ENCODE results near the gene POLR1G.
"Not testable (repeated sequence)": the region's sequence is repeated elsewhere in the genome, so short reads cannot be mapped to it uniquely, and the experiment has no call there.

Gene POLR1G

GRCh38 chr19:45423033-45423588, 16.7 kb downstream of the POLR1G start:
- no peak for DNase-seq

GRCh38 chr19:45423589-45424190, 17.2 kb downstream of the POLR1G start, which contains the start of gene ERCC1:
ERCC1 (minus strand) TSS chr19:45423917; CDS start chr19:45423374, 543 bp downstream.
- DNase-seq: peak; percentile 82

GRCh38 chr19:45424191-45425058, 18.0 kb downstream of the POLR1G start:
- DNase-seq: peak; percentile 21

- DNase-seq: no peak
These were observed 22.2 kb downstream of the POLR1G start for GRCh38 chr19:45428384-45429231.

- DNase-seq: not testable (repeated sequence)
These were observed 23.5 kb downstream of the POLR1G start for GRCh38 chr19:45429896-45430295.

GRCh38 chr19:45431008-45431407, 24.6 kb downstream of the POLR1G start:
- DNase-seq: not testable (repeated sequence)

GRCh38 chr19:45432543-45432942, 26.1 kb downstream of the POLR1G start:
- DNase-seq: not testable (repeated sequence)

DNA sequence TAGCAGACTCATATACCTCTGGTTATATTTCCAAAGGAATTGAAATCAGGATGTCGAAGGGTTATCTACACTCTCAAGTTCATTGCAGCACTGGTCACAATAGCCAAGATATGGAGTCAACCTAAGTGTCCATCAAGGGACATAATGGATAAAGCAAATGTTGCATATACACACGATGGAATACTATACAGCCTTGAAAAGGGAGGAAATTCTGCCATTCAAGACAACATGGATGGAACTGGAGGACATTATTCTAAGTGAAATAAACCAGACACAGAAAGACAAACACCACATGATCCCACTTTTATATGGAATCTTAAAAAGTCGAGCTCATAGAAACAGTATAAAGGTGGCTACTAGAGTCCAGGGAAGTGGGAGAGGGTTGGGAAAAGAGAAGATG, 30.9 kb downstream of the POLR1G start:
- DNase-seq: no peak

GRCh38 chr19:45439190-45439568, 32.7 kb downstream of the POLR1G start:
- no peak for DNase-seq

DNA sequence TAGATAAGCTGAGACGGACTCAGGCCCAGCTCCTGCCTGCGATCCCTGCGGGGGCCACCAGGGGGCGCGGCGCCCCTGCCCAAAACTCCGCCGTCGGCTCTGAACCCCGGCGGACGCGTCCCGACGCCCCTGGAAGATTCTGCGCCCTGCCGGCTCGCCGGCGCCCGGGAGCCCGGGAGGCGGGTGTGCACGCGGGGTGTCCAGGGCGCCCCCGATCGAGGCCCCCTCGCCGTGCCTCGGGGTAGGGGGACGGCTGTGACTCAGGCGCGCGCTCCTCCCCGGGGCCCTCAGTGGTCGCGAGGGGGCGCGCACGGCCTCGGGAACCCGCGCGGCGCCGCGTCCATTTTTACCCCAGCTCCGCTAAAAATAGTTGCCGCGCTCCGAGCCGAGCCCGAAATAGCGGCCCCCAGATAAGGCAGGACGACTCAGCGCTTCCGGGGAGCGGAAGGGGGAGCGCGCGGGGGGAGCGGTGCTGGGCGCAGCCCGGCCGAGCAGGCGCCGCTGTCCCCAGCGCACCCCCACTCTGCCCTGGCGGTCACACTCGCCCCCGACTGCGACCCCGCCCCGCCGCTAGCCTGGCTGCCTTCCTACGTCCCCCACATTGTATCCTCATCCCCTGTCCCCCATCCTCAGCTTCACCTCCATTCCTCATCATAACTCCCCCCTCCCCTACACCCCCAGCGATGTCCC, 33.3 kb downstream of the POLR1G start:
- peak; percentile 68 for DNase-seq

GRCh38 chr19:45440259-45440638, 33.8 kb downstream of the POLR1G start:
- DNase-seq: no peak

GRCh38 chr19:45440873-45441654, 34.6 kb downstream of the POLR1G start:
- no peak for DNase-seq

- no peak for DNase-seq
These were observed 35.9 kb downstream of the POLR1G start for GRCh38 chr19:45442408-45442777.

DNA sequence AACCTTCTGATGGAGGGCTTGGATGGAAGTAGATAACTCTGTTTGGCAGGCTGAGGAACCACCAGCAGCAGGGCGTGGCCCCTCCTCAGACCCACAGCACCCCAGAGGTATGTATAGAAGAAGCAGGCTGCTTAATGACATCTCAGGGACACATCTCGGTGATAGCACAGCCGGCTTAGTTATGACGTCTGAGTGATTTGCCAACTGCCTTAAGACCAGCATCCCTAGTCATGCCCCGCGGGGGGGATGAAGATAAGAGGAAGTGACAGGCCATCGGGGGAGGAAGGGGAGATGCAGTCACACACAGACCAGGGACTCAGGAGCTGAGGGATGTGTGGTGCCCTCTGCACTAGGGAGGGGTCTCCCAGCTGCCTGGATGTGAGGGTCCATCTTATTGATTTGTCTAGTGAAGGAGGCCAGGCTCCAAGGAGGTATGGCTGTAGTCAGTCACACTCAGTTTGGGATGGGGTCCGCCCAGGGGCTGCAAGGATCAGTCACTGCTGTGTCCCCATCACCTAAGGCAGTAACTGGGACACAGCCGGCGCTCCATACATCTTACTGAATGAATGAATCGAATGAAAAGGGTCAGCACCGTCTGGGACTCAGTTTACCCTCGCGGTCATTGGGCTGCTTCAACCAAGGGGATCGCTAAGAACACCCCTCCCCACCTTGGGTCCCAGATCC, 36.5 kb downstream of the POLR1G start:
- peak; percentile 70 for DNase-seq

- DNase-seq: no peak
These were observed 37.2 kb downstream of the POLR1G start for GRCh38 chr19:45443462-45444317.

GRCh38 chr19:45444318-45445041, 38.0 kb downstream of the POLR1G start:
- DNase-seq: no peak

DNA sequence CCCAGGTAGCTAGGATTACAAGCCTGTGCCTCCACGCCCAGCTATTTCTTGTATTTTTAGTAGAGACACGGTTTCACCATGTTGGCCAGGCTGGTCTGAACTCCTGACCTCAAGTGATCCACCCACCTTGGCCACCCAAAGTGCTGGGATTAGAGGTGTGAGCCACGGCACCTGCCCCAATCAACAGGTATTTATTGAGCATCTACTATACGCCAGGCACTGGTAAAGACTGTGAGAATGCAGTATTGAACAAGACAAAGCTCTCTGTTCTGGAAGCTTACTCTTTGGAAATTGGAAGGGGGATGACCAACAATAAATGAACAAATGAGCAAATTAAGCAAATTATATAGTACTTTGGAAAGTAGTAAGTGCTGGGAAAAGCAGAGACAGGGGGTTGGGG, 38.7 kb downstream of the POLR1G start:
- no peak for DNase-seq

DNA sequence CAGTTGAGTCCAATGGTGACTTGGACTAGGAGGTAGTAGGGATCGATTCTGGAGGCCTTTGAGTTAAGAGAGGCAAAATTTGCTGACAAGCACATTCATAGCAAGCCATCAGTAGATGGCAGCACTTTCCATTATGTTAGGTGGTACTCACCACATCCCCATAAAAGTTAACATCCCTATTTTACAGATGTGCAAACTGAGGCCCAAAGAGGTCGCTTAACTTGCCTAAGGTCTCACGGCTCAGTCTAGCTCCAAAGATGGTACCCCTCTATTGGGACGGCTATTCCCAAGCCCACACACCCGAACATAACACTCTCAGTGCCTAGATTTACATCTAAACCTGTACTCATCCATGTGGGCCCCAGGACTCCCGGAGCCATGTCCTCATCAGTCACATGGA, 39.9 kb downstream of the POLR1G start:
- no peak for DNase-seq

GRCh38 chr19:45446944-45447343, 40.5 kb downstream of the POLR1G start:
- no peak for DNase-seq

GRCh38 chr19:45448425-45448756, 41.9 kb downstream of the POLR1G start:
- DNase-seq: no peak

Measured in GDM1 (cell line).